GM19043 (cell line): ENCODE results near the gene UFD1.

ENCODE experiments used
- ATAC-seq: cut with Tn5 transposase; IDR thresholded peaks from one replicate; pipeline ENCODE4 v1.9.1; 2021; ENCODE audit warnings: low read depth; ENCODE audit not compliant: unreplicated experiment

UFD1 gene

DNA sequence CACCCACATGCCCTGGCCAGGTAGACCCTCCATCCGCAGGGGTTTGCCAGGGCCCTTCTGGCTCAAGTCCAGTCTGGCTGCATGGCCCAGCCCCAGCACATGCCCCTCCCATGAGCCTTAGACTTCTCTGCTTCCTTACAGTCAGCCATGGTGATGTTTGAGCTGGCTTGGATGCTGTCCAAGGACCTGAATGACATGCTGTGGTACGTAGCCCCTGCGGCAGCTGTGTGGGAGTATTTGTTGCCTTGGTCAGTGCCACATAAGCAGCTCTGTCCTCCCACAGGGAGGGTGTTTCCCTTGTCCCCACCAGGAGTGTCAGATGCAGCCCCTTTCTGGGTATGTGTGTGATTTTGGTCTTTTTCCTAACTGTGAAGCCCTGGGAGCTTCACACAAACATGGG, 18.3 kb upstream of the UFD1 start:
- ATAC-seq, result no peak

DNA sequence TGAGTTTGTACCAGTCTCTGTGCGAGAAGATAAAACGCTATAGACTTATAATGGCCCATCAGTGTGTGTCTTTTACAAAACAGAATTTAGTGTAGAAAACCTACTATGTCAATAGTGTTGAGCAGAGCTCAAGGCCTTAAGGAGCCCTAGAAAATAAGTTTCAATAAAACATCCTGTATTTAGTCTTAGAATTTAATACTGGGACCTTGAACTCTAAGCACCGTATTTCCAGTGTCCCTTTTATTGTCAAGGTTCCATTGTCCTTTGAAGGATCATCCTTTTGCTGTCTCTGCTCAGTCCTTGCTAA, 17.3 kb upstream of the UFD1 start:
- no peak for ATAC-seq

GRCh38 chr22:19495562-19496323, 16.8 kb upstream of the UFD1 start:
- no peak for ATAC-seq

DNA sequence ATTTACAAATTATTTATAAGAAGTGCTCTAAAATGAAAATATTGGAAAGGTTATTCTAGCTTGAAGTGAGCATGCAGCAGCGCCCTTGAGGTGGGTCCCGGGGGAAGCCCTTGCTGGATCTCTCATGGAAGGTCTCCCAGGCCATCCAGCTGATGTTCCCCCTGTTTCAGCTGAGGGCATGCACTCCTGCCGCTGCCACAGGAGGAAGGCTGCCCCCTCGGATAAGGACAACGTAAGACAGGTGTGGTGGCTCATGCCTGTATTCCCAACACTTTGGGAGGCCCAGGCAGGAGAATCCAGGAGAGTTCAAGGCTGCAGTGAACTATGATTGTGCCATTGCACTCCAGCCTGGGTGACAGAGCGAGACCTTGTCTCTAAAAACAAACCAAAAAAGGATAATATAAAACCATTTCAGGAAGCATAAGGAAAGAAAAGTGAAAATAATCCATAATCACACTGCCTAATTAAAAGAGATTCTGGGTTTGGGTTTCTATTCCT, 15.7 kb upstream of the UFD1 start:
- no peak for ATAC-seq

DNA sequence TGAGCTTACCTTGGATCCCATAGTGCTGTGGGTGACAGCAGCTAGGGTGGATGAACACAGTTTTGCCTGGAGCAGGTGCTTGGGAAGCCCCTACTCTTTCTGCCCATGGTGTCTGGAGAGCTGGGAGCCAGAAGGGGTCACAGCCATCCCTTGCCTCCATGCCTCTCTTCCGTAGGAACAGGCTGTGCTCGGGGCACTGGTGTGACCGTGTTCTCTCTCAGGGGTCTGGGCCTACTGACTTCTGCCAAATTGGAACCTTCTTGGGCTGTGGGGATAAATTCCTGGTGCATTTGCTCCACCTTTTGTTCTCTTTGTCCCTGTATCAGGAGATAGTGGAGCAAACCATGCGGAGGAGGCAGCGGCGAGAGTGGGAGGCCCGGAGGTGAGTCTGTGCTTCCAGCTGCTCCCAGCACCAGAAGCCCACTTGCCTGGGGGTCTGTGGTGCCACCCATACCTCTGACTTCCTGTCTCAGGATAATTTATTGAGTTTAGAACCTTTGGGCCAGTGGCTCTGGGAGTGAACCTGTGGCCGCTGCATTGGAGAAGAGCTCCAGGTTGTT, 15.1 kb upstream of the UFD1 start:
- no peak for ATAC-seq

DNA sequence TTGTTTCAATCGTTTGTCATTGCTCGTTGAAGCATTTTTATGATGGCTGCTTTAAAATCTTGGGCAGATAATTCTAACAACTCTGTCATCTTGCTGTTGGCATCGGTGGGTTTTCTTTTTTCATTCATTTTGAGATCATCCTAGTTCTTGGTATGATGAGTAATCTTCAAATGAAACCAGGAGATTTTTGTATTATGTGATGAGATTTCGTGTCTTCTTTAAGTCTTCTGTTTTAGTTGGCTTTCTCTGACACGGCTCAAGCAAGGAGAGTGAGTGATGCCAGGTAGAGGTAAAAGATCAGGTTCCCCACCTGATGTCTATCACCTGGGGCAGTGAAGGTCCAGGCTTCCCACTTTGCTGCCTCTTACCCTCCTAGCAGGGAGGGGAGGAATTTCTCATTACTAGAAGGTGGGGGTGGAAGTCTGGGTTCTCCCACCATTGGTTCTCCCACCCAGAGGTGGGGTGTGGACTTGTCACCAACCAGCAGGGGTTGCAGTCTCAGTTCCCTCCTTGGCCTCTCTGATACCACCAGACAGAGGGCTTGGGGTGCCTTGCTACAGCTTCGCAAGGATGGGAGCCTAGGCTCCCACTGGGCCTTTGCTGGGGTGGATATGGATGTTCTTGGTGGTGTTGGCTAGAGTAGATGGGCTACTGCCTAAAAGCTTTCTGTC, 13.6 kb upstream of the UFD1 start:
- ATAC-seq, result no peak

DNA sequence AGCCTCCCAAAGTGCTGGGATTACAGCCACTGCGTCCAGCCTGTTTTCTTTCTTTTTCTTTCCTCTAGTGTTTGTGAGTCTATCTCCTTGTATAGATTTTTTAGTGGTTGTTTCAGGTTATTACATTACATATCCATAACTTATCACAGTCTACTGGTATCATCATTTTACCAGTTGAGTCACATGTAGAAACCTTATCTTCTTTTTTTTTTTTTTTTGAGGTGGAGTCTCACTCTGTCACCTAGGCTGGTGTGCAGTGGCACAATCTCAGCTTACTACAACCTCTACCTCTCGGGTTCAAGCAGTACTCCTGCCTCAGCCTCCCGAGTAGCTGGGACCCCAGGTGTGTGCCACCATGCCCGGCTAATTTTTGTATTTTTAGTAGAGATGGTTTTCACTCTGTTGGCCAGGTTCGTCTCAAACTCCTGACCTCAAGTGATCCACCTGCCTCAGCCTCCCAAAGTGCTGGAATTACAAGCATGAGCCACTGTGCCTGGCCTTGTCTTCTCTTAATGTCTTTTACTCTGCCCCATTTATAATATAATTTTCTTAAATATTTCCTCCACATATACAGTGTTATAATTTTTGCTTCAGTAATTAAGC, 11.7 kb upstream of the UFD1 start:
- no peak for ATAC-seq

- no peak for ATAC-seq
These were observed 10.2 kb upstream of the UFD1 start for GRCh38 chr22:19488884-19489843.

DNA sequence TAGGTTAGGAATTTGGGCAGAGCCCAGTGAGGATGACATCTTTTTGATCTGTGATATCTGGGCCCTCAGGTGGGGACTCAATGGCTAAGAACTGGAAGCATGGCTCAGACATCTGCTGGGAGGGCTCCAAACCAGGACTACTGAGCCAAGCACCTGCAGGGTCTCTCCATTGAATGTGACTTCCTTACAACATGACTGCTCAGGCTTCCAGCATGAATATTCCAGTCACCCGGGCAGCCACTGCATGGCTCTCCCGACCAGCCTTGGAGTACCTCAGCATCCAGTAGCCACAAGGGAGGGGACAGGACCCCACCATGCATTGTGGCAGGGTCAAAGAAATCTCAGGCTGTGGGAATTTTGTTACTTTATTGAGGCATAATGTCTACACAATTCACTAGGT, 9.3 kb upstream of the UFD1 start:
- no peak for ATAC-seq

- no peak for ATAC-seq
These were observed 4.7 kb upstream of the UFD1 start for GRCh38 chr22:19483481-19484244.

DNA sequence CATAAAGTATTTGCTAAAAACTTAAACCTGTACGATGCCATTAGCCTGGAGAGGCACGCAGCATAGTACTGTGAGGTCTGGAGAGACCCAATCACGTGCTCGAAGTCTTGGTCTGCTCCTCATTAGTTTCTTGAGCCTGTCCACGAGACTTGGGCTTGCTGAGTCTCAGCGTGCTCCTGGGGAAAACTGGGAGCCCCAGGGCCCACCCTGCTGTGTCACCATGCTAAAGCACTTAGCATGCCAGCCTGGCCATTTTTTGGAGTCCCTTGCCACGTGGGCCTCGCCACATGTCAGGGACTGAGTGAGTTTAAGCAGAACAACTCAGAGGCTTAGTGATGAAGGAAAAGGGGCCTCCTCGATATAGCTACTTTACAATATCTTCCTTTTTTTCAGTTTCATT, 3.3 kb upstream of the UFD1 start:
- no peak for ATAC-seq

DNA sequence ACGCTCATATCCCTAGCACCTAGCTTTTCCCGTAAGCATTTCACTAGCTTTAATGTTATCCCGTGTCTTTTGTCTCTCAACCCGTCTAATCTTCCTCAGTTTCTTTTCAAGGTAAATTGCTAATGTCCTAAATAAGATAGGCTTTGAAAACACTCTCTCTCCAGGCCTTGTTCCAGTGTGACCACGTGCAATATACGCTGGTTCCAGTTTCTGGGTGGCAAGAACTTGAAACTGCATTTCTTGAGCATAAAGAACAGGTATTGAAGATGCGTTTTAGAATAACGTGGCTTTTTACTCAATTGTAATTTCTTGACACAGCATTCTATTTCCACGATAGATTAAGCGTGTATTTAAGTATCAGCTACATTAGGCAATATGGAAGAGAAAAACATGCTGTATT, 1.8 kb upstream of the UFD1 start:
- no peak for ATAC-seq

DNA sequence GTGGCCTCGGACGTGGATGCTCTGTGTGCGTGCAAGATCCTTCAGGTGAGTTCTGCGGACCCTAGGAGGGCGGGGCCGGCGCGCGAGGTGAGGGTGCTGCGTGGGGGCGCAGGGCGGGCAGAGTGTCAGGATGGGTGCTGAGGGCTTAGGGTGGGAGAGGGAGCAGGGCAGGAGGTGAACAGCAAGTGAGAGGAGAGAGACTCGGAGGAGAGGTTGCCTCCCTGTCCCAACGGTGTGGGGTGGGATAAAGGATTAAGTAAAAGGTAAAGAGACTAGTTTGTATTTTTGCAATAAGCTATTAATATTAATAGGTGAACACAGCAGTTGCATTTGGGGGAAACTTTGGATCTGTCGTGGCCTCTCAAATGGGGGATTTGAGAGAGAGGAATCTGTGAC, 1.2 kb upstream of the UFD1 start:
- ATAC-seq, result no peak

GRCh38 chr22:19479355-19480172, 571 bp upstream of the UFD1 start, which contains the start of gene CDC45:
TSS of gene CDC45 (plus strand) at chr22:19479920. CDS start at chr22:19479969, 49 bp downstream.
- peak; percentile 77 for ATAC-seq

DNA sequence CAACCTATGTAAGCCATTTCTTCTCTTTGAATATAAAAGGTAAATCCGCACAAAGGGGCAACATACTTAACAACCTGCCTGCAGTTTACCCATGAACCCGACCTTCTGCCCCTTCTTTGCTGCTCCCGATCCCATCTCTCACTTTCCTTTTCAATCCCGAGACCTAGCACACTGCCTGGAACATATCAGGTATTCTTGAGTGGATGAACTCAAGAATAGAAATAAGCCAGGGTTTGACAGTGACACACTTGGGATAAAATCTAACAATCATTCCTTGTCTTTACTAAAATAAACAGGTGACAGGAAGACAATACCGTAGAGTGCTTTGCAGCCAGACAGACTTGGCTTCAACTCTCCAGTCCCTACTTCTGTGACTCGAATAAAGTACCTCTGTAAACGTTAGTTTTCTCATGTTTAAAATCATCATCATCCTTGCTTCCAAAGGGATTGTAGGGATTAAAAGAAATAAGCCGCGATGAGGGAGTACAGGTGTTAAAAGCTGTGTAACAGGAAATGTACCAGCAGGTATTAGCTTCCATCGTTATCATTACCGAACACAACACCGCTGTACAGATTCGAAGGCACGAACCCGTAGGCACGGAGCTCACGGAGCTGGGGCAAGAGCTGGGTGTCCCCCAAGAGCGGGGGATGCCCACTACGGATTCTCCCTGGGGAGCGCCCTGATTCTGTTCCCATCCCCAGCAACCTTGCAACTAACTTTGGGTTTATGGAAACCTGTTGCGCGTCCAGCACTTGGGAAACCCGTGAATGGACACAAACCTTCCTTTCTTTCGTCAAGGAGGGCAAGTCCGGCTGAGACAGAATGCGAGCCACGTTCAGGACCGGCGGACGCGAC, 720 bp downstream of the UFD1 start:
- no peak for ATAC-seq

DNA sequence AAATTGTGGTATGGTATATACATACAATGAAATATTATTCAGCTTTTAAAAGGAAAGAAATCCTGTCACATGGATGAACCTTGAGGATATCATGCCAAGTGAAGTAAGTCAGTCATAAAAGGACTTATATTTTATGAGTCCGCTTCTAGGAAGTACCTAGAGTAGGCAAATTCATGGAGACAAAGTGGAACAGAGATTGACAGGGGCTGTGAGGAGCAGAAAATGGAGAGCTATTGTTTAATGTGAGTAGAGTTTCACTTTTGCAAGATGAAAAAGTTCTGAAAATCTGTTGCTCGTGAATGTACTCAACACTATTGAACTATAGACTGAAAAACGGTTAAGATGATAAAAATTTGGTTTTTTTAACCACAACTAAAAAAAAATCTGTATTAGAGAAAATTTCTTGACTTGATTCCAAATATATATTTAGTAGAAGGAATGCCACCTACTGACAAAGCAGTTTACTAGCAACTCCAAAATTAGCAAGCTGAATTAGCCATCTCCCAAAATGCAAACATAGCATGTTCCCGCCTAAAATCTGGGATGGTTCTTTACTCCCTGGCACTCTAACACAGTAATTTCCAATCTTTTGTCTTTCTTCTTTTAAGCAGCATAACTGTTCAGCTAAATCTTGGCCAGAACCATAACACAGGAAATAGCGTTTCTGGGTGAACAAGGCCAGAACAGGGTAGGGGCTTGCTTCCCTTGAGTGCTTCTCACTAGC, 1.5 kb downstream of the UFD1 start:
- ATAC-seq, result no peak

DNA sequence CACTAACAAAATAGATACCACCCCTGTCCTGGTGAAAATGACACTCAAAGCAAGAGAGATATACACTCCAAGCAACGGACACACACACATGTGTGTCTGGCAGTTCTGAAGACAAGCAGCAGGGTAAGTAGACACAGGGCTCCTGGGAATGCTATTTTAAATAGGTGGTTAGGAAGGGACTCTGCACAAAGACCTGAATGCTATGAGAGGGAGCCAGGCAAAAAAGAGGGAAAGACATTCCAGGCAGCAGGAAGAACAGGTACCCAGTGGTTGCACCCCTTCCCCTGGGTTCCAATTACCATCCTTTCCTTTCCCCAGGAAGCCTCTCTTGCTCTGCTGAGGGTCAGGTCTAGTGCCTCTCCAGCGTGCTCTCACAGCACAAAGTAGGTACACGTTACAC, 3.0 kb downstream of the UFD1 start:
- no peak for ATAC-seq
